Measurements from ENCODE around the gene RAET1G. TPM values are rescaled to one million over a fixed set of nuclear protein-coding genes. Genes with fewer than 3 reads are reported as not detected.
"Not testable (repeated sequence)": the region's sequence is repeated elsewhere in the genome, so short reads cannot be mapped to it uniquely, and the experiment has no call there.

The RAET1G gene
- total RNA-seq, 4 donors from 2014 or later, result 0.89 TPM; not detected in 3

- DNase-seq (no peak), ATAC-seq (no peak)
- Histone ChIP-seq H3K27me3 (peaks cover 0 to 3% (median 0%) of the 10 kb centered on the region in 3 donors), H3K9me3 (no peaks in the 10 kb centered on the region), H3K4me3 (no peak overlapping the region), H3K36me3 (no peaks in the 10 kb centered on the region), H3K27ac (no peak overlapping the region), H3K4me1 (peaks cover 15 to 16% of the 10 kb centered on the region in 2 donors)
- in situ Hi-C loops (cut with MboI; ENCODE audit: low sequenced_read_pairs in 4 of 4) (loop anchor here (5.0 to 10.0 kb wide), 4 partner anchors 73 to 88 kb away; no protein-coding TSS in a partner anchor), intact Hi-C loops (cut with DNase I; ENCODE audit: low total_unique reads) (loop anchor here (10.0 kb wide), 1 partner anchor 195 kb away; no protein-coding TSS in a partner anchor)
- TF ChIP-seq, protein P1, sequence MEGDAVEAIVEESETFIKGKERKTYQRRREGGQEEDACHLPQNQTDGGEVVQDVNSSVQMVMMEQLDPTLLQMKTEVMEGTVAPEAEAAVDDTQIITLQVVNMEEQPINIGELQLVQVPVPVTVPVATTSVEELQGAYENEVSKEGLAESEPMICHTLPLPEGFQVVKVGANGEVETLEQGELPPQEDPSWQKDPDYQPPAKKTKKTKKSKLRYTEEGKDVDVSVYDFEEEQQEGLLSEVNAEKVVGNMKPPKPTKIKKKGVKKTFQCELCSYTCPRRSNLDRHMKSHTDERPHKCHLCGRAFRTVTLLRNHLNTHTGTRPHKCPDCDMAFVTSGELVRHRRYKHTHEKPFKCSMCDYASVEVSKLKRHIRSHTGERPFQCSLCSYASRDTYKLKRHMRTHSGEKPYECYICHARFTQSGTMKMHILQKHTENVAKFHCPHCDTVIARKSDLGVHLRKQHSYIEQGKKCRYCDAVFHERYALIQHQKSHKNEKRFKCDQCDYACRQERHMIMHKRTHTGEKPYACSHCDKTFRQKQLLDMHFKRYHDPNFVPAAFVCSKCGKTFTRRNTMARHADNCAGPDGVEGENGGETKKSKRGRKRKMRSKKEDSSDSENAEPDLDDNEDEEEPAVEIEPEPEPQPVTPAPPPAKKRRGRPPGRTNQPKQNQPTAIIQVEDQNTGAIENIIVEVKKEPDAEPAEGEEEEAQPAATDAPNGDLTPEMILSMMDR (IDR thresholded peaks at IDR 0.05 in 4 of 5, conservative IDR thresholded peaks at IDR 0.05 in 1 of 5), result no peak
- no peak for TF ChIP-seq POLR2A (IDR thresholded peaks at IDR 0.05)
Measured at GRCh38 chr6:149919834-149920225, 3.1 kb downstream of the RAET1G start.

- ATAC-seq; H3K4me3 ChIP-seq; H3K36me3 ChIP-seq; in situ Hi-C loops (cut with MboI; ENCODE audit: low sequenced_read_pairs in 4 of 4); H3K27ac ChIP-seq; DNase-seq; H3K27me3 ChIP-seq; H3K9me3 ChIP-seq; intact Hi-C loops (cut with DNase I; ENCODE audit: low total_unique reads): not testable (repeated sequence)
- H3K4me1 ChIP-seq, result peaks cover 15 to 16% of the 10 kb centered on the region in 2 donors
Measured at GRCh38 chr6:149919126-149919833, 3.6 kb downstream of the RAET1G start.

- Histone ChIP-seq H3K27ac (no peak overlapping the region), H3K9me3 (no peaks in the 10 kb centered on the region), H3K4me3 (no peak overlapping the region), H3K27me3 (peaks cover 0 to under 1% (median 0%) of the 10 kb centered on the region in 3 donors), H3K4me1 (peaks cover 11 to 12% of the 10 kb centered on the region in 2 donors), H3K36me3 (no peaks in the 10 kb centered on the region)
- DNase-seq (no peak), ATAC-seq (no peak)
- intact Hi-C loops (cut with DNase I; ENCODE audit: low total_unique reads), result no loop called here
- TF ChIP-seq, protein P1 (IDR thresholded peaks at IDR 0.05 in 4 of 5, conservative IDR thresholded peaks at IDR 0.05 in 1 of 5), result no peak
- no peak for TF ChIP-seq POLR2A (IDR thresholded peaks at IDR 0.05)
- in situ Hi-C loops (cut with MboI; ENCODE audit: low sequenced_read_pairs in 4 of 4), result no loop called here
Measured at GRCh38 chr6:149918151-149918905, 4.6 kb downstream of the RAET1G start.

DNA sequence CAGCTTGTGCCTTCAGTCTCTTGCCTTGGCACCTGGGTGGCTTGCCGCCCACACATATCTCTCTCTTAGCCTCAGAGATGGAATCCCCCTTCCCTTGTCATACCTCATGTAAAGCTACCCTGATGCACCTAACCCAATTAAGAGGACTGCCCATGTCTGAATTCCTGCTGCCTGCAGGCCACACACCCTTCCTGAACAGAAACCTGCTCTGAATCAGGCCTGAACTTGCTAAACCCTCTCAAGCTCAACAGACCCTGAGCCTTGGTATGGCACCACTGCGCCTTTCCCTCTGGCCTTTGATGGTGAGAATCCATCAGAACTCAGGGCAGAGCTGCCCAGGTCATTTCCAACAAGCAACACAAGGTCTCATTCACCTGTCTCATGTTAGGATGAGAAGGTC lies 5.2 kb downstream of the RAET1G start:
- Histone ChIP-seq H3K4me3 (no peak overlapping the region), H3K4me1 (peaks cover 5% of the 10 kb centered on the region in 2 donors), H3K9me3 (no peaks in the 10 kb centered on the region), H3K36me3 (no peaks in the 10 kb centered on the region), H3K27me3 (no peaks in the 10 kb centered on the region), H3K27ac (no peak overlapping the region)
- DNase-seq, result no peak
- ATAC-seq, result no peak
- TF ChIP-seq, protein P1 (IDR thresholded peaks at IDR 0.05 in 4 of 5, conservative IDR thresholded peaks at IDR 0.05 in 1 of 5), result no peak
- TF ChIP-seq POLR2A (IDR thresholded peaks at IDR 0.05), result no peak
- intact Hi-C loops (cut with DNase I; ENCODE audit: low total_unique reads), result no loop called here
- in situ Hi-C loops (cut with MboI; ENCODE audit: low sequenced_read_pairs in 4 of 4), result no loop called here

Measured in gastrocnemius medialis (tissue), 4 donors.